MM.1S (cell line): ENCODE data around the gene TBCA.

ENCODE experiments used
- EZH2 ChIP-seq: fragments of 300-600 bp; sonication (generic); optimal IDR thresholded peaks from 2 replicates; pipeline ENCODE3; 2017; ENCODE audit warnings: low read depth, mild to moderate bottlenecking, antibody characterized with exemption, low read length, mixed read lengths
- TF ChIP-seq, protein P1 (sequence below): fragments of 300-600 bp; sonication (generic); IDR thresholded peaks from 2 replicates; pipeline ENCODE4 v1.5.1; 2016; ENCODE audit warnings: antibody characterized with exemption, low read length, mixed read lengths

DNA sequence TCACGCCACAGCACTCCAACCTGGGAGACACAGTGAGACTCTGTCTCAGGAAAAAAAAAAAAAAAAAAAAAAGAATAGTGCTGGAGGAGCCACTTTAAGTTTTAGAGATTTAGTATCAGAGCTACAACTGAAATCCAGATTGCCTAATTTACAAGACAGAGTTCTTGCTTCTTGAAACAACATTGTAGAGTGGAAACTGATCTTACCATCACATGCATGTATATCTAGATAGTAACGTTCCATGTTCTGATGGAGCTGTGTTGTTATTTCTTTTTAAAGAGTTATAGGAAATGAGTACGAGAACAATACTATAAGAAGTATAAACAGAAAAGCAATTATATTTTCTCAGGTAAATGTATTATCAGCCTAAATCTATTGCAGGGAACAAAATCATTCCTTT, 48.9 kb downstream of the TBCA start:
- TF ChIP-seq EZH2, result no peak
- TF ChIP-seq, protein P1, sequence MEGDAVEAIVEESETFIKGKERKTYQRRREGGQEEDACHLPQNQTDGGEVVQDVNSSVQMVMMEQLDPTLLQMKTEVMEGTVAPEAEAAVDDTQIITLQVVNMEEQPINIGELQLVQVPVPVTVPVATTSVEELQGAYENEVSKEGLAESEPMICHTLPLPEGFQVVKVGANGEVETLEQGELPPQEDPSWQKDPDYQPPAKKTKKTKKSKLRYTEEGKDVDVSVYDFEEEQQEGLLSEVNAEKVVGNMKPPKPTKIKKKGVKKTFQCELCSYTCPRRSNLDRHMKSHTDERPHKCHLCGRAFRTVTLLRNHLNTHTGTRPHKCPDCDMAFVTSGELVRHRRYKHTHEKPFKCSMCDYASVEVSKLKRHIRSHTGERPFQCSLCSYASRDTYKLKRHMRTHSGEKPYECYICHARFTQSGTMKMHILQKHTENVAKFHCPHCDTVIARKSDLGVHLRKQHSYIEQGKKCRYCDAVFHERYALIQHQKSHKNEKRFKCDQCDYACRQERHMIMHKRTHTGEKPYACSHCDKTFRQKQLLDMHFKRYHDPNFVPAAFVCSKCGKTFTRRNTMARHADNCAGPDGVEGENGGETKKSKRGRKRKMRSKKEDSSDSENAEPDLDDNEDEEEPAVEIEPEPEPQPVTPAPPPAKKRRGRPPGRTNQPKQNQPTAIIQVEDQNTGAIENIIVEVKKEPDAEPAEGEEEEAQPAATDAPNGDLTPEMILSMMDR, result no peak
